GOT3 (cell line): ENCODE results near the gene CMTM8.
"Not testable (repeated sequence)": the region's sequence is repeated elsewhere in the genome, so short reads cannot be mapped to it uniquely, and the experiment has no call there.

Experiments
- DNase-seq: peaks from one replicate; lab custom pipeline; 2025; ENCODE audit warnings: mixed read lengths; lab: John Stamatoyannopoulos, UW

CMTM8 gene

GRCh38 chr3:32381922-32382321 is 143.4 kb downstream of the CMTM8 start:
- no peak for DNase-seq

GRCh38 chr3:32383136-32383711 is 144.7 kb downstream of the CMTM8 start:
- no peak for DNase-seq

GRCh38 chr3:32384938-32385337 is 146.5 kb downstream of the CMTM8 start:
- no peak for DNase-seq

GRCh38 chr3:32387512-32387911 is 149.0 kb downstream of the CMTM8 start:
- no peak for DNase-seq

- DNase-seq: not testable (repeated sequence)
These were observed 151.1 kb downstream of the CMTM8 start for GRCh38 chr3:32389577-32389976.

- peak; percentile 9 for DNase-seq
These were observed 153.4 kb downstream of the CMTM8 start, which contains the start of gene CMTM7 for GRCh38 chr3:32391643-32392535. Gene CMTM7 (plus strand): TSS chr3:32391853. CDS start chr3:32391907, 54 bp downstream.

GRCh38 chr3:32392536-32393302 is 154.2 kb downstream of the CMTM8 start:
- no peak for DNase-seq

- no peak for DNase-seq
These were observed 157.0 kb downstream of the CMTM8 start for GRCh38 chr3:32395496-32395895.

GRCh38 chr3:32397941-32398340 is 159.5 kb downstream of the CMTM8 start:
- no peak for DNase-seq

- DNase-seq: no peak
These were observed 160.1 kb downstream of the CMTM8 start for GRCh38 chr3:32398531-32398930.

- no peak for DNase-seq
These were observed 160.6 kb downstream of the CMTM8 start for GRCh38 chr3:32399030-32399620.

- no peak for DNase-seq
These were observed 162.6 kb downstream of the CMTM8 start for GRCh38 chr3:32401126-32401525.

- DNase-seq: peak; percentile 20
These were observed 163.1 kb downstream of the CMTM8 start for GRCh38 chr3:32401556-32402081.

GRCh38 chr3:32403663-32404062 is 165.2 kb downstream of the CMTM8 start:
- DNase-seq: no peak

- DNase-seq: no peak
These were observed 166.2 kb downstream of the CMTM8 start for GRCh38 chr3:32404714-32405113.

- no peak for DNase-seq
These were observed 166.7 kb downstream of the CMTM8 start for GRCh38 chr3:32405155-32405554.

- DNase-seq: no peak
These were observed 167.3 kb downstream of the CMTM8 start for GRCh38 chr3:32405711-32406323.

GRCh38 chr3:32406486-32407408 is 168.3 kb downstream of the CMTM8 start:
- DNase-seq: no peak

- no peak for DNase-seq
These were observed 172.1 kb downstream of the CMTM8 start for GRCh38 chr3:32410367-32411246.
